A673 (cell line): ENCODE data around the gene NLGN1. TPM values are rescaled to one million over a fixed set of nuclear protein-coding genes. Genes with fewer than 3 reads are reported as not detected.

Source experiments
- BruUV-seq: library from RNA; stranded (reverse); fragments of 400-500 nt; replicated peaks from 2 replicates; lab custom pipeline; 2021; lab: Mats Ljungman, UMichigan
- CTCF ChIA-PET: fragments of 300-600 bp; sonication (Branson Sonifier 250); formaldehyde crosslinking; loops from one replicate; lab custom pipeline; 2022; ENCODE audit warnings: antibody characterized with exemption; lab: Charles Lee
- POLR2A ChIA-PET: fragments of 300-600 bp; sonication (Branson Sonifier 250); formaldehyde crosslinking; loops from one replicate; lab custom pipeline; 2022; ENCODE audit warnings: antibody characterized with exemption; ENCODE audit not compliant: low non-redundant PET; lab: Charles Lee
- DNase-seq: peaks from one replicate; pipeline ENCODE4 v3.0.0-alpha.2; 2015; ENCODE audit warnings: low spot score
- H3K27ac ChIP-seq: fragments of 200-600 bp; sonication (generic); 2 replicates; pipeline ENCODE4 v1.5.1; 2016; ENCODE audit warnings: mixed run types, low read depth, mild to moderate bottlenecking, mixed read lengths, antibody characterized with exemption, low read length; ENCODE audit not compliant: poor library complexity, severe bottlenecking
- H3K27me3 ChIP-seq: fragments of 200-600 bp; sonication (generic); replicated peaks from 2 replicates; pipeline ENCODE4 v1.6.1; 2017; ENCODE audit warnings: mixed run types, low read depth, mild to moderate bottlenecking, mixed read lengths, antibody characterized with exemption, low read length; ENCODE audit not compliant: insufficient read depth, poor library complexity
- H3K36me3 ChIP-seq: fragments of 200-600 bp; sonication (generic); 2 replicates; pipeline ENCODE4 v1.6.1; 2016; ENCODE audit warnings: mixed run types, mild to moderate bottlenecking, mixed read lengths, antibody characterized with exemption, low read length; ENCODE audit not compliant: insufficient read depth, poor library complexity, severe bottlenecking
- H3K4me1 ChIP-seq: fragments of 200-600 bp; sonication (generic); 2 replicates; pipeline ENCODE4 v1.6.1; 2017; ENCODE audit warnings: mixed run types, mild to moderate bottlenecking, mixed read lengths, antibody characterized with exemption, low read length; ENCODE audit not compliant: insufficient read depth, poor library complexity, severe bottlenecking
- H3K4me3 ChIP-seq: fragments of 200-600 bp; sonication (generic); 2 replicates; pipeline ENCODE4 v1.5.1; 2016; ENCODE audit warnings: low read depth, mixed run types, mild to moderate bottlenecking, mixed read lengths, low read length; ENCODE audit not compliant: poor library complexity, severe bottlenecking
- H3K9me3 ChIP-seq: fragments of 200-600 bp; sonication (generic); 2 replicates; pipeline ENCODE4 v1.6.1; 2016; ENCODE audit warnings: mixed run types, low read depth, mild to moderate bottlenecking, mixed read lengths, antibody characterized with exemption, low read length; ENCODE audit not compliant: poor library complexity, severe bottlenecking
- EZH2 ChIP-seq: fragments of 200-600 bp; sonication (generic); IDR thresholded peaks from 2 replicates; pipeline ENCODE4 v1.6.1; 2017; ENCODE audit warnings: borderline replicate concordance, low read depth, mild to moderate bottlenecking, mixed read lengths, antibody characterized with exemption, low read length; ENCODE audit not compliant: poor library complexity, severe bottlenecking
- intact Hi-C: fragments of 100-400 bp; cut with micrococcal nuclease; formaldehyde crosslinking; loops from one replicate; pipeline ENCODE4 v1.10.0; 2022; ENCODE audit not compliant: unreplicated experiment
- total RNA-seq: library from RNA; stranded (reverse); gene quantifications from 2 replicates; pipeline ENCODE4 v1.2.3, GENCODE V29; 2021
- TF ChIP-seq, protein P1 (sequence below): fragments of 300-800, 200-600 bp; sonication (generic); conservative IDR thresholded peaks from 2 replicates; pipeline ENCODE4 v1.5.1; 2017; ENCODE audit warnings: low read depth, mild to moderate bottlenecking, antibody characterized with exemption, low read length, moderate library complexity, mixed read lengths

The NLGN1 gene
- total RNA-seq, 1 experiment from 2014 or later: 0.39 TPM

DNA sequence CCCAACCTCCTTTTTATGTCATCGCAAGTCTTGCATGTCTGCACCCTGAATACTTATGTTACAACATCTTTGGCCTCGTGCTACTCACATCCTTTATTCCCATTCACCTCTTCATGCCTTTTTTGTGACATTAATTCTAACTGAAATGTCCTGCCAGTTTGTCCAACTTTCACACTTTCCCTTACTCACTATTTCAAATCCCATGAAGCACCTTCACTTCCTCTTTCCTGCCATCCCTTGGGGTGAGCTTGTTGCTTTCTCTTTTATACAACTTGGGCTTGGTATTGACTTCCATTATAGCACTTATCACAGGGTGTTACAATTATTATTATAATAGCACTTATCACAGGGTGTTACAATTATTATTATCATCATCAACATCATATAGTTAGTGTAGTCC, 496.3 kb downstream of the NLGN1 start:
- H3K27me3 ChIP-seq: no peaks in the 10 kb centered on the region
- TF ChIP-seq EZH2: no peak
- TF ChIP-seq, protein P1, sequence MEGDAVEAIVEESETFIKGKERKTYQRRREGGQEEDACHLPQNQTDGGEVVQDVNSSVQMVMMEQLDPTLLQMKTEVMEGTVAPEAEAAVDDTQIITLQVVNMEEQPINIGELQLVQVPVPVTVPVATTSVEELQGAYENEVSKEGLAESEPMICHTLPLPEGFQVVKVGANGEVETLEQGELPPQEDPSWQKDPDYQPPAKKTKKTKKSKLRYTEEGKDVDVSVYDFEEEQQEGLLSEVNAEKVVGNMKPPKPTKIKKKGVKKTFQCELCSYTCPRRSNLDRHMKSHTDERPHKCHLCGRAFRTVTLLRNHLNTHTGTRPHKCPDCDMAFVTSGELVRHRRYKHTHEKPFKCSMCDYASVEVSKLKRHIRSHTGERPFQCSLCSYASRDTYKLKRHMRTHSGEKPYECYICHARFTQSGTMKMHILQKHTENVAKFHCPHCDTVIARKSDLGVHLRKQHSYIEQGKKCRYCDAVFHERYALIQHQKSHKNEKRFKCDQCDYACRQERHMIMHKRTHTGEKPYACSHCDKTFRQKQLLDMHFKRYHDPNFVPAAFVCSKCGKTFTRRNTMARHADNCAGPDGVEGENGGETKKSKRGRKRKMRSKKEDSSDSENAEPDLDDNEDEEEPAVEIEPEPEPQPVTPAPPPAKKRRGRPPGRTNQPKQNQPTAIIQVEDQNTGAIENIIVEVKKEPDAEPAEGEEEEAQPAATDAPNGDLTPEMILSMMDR: no peak
- intact Hi-C loops: no loop called here
- no peaks in the 10 kb centered on the region for H3K9me3 ChIP-seq
- CTCF ChIA-PET: no interaction called here
- BruUV-seq: no TSS peak
- no peaks in the 10 kb centered on the region for H3K36me3 ChIP-seq
- DNase-seq: no peak
- no peaks in the 10 kb centered on the region for H3K4me1 ChIP-seq
- H3K4me3 ChIP-seq: no peak overlapping the region
- POLR2A ChIA-PET: no interaction called here
- no peak overlapping the region for H3K27ac ChIP-seq

GRCh38 chr3:173897631-173898030, 500.1 kb downstream of the NLGN1 start:
- Histone ChIP-seq H3K36me3 (no peaks in the 10 kb centered on the region), H3K4me1 (no peaks in the 10 kb centered on the region), H3K4me3 (no peak overlapping the region), H3K9me3 (no peaks in the 10 kb centered on the region), H3K27ac (no peak overlapping the region), H3K27me3 (no peaks in the 10 kb centered on the region)
- TF ChIP-seq, protein P1: no peak
- no peak for DNase-seq
- BruUV-seq: no TSS peak
- ChIA-PET CTCF (no interaction called here), POLR2A (no interaction called here)
- intact Hi-C loops: no loop called here

DNA sequence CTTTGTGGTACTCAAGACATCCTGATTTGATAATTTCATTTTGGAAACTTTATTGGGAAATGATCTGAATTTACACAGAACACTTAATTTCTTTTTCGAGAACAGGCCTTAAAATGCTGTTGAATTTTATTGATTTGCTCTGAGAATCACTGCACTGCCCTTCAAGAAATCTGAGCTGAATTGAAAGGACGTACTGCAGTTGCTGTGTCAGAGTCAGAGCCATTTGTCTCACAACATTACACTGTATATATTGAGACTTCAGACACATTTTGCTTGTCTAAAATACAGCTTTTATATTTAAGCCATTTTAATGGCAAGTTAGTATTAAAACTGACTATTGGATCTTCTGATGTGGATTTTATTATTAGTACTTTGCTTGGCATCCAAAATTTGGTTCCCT, 504.1 kb downstream of the NLGN1 start:
- ChIA-PET POLR2A (no interaction called here), CTCF (no interaction called here)
- H3K27me3 ChIP-seq: no peaks in the 10 kb centered on the region
- intact Hi-C loops: no loop called here
- DNase-seq: no peak
- H3K27ac ChIP-seq: no peak overlapping the region
- no TSS peak for BruUV-seq
- H3K4me3 ChIP-seq: no peak overlapping the region
- no peak for TF ChIP-seq EZH2
- TF ChIP-seq, protein P1: no peak
- H3K4me1 ChIP-seq: no peaks in the 10 kb centered on the region
- no peaks in the 10 kb centered on the region for H3K36me3 ChIP-seq
- no peaks in the 10 kb centered on the region for H3K9me3 ChIP-seq
